Neuronal stem cell (in vitro differentiated cells): Measurements from ENCODE around the gene CXCL5.

Experiments used
- DNase-seq: peaks from one replicate; pipeline ENCODE4 v3.0.0-alpha.2; 2013; ENCODE audit warnings: low spot score
- H2AFZ ChIP-seq: one replicate; pipeline ENCODE4 v1.6.1; 2013; ENCODE audit warnings: mild to moderate bottlenecking, low read length, inconsistent platforms
- H2AK5ac ChIP-seq: 2 replicates; pipeline ENCODE4 v1.6.1; 2013; ENCODE audit warnings: low read depth, mild to moderate bottlenecking, inconsistent platforms, low read length, moderate library complexity, mixed read lengths
- H2BK120ac ChIP-seq: 2 replicates; pipeline ENCODE4 v1.6.1; 2013; ENCODE audit warnings: low read depth, mild to moderate bottlenecking, inconsistent platforms, low read length, moderate library complexity, mixed read lengths
- H2BK12ac ChIP-seq: one replicate; pipeline ENCODE4 v1.6.1; 2013; ENCODE audit warnings: low read length, inconsistent platforms
- H2BK15ac ChIP-seq: 2 replicates; pipeline ENCODE4 v1.6.1; 2013; ENCODE audit warnings: mild to moderate bottlenecking, low read length, inconsistent platforms, mixed read lengths
- H2BK5ac ChIP-seq: one replicate; pipeline ENCODE4 v1.6.1; 2013; ENCODE audit warnings: inconsistent platforms, mild to moderate bottlenecking, low read length, moderate library complexity
- H3K14ac ChIP-seq: one replicate; pipeline ENCODE4 v1.6.1; 2013; ENCODE audit warnings: low read length, inconsistent platforms
- H3K18ac ChIP-seq: 2 replicates; pipeline ENCODE4 v1.6.1; 2013; ENCODE audit warnings: low read length, inconsistent platforms
- H3K23ac ChIP-seq: 2 replicates; pipeline ENCODE4 v1.6.1; 2013; ENCODE audit warnings: low read depth, mild to moderate bottlenecking, mixed read lengths, low read length, inconsistent platforms; ENCODE audit not compliant: poor library complexity
- H3K27ac ChIP-seq: replicated peaks from 3 replicates; pipeline ENCODE4 v1.5.1; 2013; ENCODE audit warnings: low read length, inconsistent platforms
- H3K27me3 ChIP-seq, 3 experiments: 2 replicates each; pipeline ENCODE4 v1.6.1; 2013; ENCODE audit warnings: low read length in 3 of 3, mild to moderate bottlenecking in 2 of 3, inconsistent platforms in 1 of 3, low read depth in 1 of 3, mixed read lengths in 1 of 3, moderate library complexity in 1 of 3; ENCODE audit not compliant: control insufficient read depth in 3 of 3, insufficient read depth in 3 of 3
- H3K36me3 ChIP-seq, 2 donors: replicated peaks in 1 of 2; 2 replicates each; pipeline ENCODE4 v1.6.1; 2013; ENCODE audit warnings: low read length in 2 of 2; ENCODE audit not compliant: control insufficient read depth in 2 of 2, insufficient read depth in 2 of 2
- H3K4ac ChIP-seq: 2 replicates; pipeline ENCODE4 v1.6.1; 2013; ENCODE audit warnings: inconsistent platforms, mild to moderate bottlenecking, low read length, moderate library complexity
- H3K4me1 ChIP-seq, 2 donors: 1 replicate in 1 of 2; 2 replicates in 1 of 2; pipeline ENCODE4 v1.6.1; 2013; ENCODE audit warnings: low read length in 2 of 2, low read depth in 1 of 2; ENCODE audit not compliant: control insufficient read depth in 2 of 2, insufficient read depth in 1 of 2
- H3K4me2 ChIP-seq: one replicate; pipeline ENCODE4 v1.6.1; 2013; ENCODE audit warnings: mild to moderate bottlenecking, low read length, inconsistent platforms; ENCODE audit not compliant: insufficient read depth, poor library complexity, severe bottlenecking
- H3K4me3 ChIP-seq, 2 donors: 2 replicates each; pipeline ENCODE4 v1.5.1; 2013; ENCODE audit warnings: low read length in 2 of 2, mild to moderate bottlenecking in 2 of 2, inconsistent platforms in 1 of 2, moderate library complexity in 1 of 2
- H3K79me1 ChIP-seq: one replicate; pipeline ENCODE4 v1.6.1; 2013; ENCODE audit warnings: low read depth, mild to moderate bottlenecking, inconsistent platforms, low read length, moderate library complexity
- H3K9ac ChIP-seq: one replicate; pipeline ENCODE4 v1.6.1; 2013; ENCODE audit warnings: mild to moderate bottlenecking, low read depth, low read length, inconsistent platforms; ENCODE audit not compliant: poor library complexity
- H3K9me3 ChIP-seq, 2 donors: replicated peaks in 1 of 2; 2 replicates each; pipeline versions ENCODE3 to v1.6.1; 2013; ENCODE audit warnings: low read length in 2 of 2, mild to moderate bottlenecking in 2 of 2, inconsistent platforms in 1 of 2, low read depth in 1 of 2, mixed read lengths in 1 of 2, moderate library complexity in 1 of 2; ENCODE audit not compliant: control insufficient read depth in 2 of 2, insufficient read depth in 1 of 2
- H4K8ac ChIP-seq: one replicate; pipeline ENCODE4 v1.6.1; 2013; ENCODE audit warnings: low read depth, mild to moderate bottlenecking, inconsistent platforms, low read length, moderate library complexity
- H4K91ac ChIP-seq: one replicate; pipeline ENCODE4 v1.6.1; 2013; ENCODE audit warnings: low read length, low read depth, mild to moderate bottlenecking, inconsistent platforms; ENCODE audit not compliant: poor library complexity
- WGBS, 2 donors: extraction: QIAGEN DNeasy Blood & Tissue Kit; methylation state at CpG; one replicate each; pipeline ENCODE4 v1.1.7; 2013; ENCODE audit warnings: missing lambda C conversion rate in 2 of 2, mixed read lengths in 1 of 2; ENCODE audit not compliant: insufficient read length in 2 of 2, insufficient replicate concordance in 1 of 2; ENCODE audit errors: extremely low coverage in 2 of 2; 5-methylcytosine and 5-hydroxymethylcytosine counted together

CXCL5 gene

DNA sequence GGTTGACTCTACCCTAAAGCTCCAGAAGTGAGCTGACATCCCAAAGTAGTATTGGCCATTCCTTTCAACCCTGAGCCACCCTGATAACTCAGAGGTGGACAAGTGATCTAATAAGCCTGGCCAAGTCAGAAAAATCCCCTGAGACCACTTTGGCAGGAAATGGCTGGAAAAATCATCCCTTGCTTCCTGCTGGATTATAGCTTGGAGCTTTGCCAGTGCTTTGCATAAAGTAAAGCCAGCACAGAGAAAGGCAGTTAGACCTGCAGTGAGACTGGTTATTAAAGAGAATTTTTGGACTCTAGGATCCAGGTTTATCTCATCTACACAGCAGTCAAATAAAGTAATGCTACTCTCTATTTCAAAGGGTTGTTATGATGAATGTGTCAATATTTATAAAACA lies 33.6 kb upstream of the CXCL5 start:
- H2BK15ac ChIP-seq, result no peak overlapping the region

DNA sequence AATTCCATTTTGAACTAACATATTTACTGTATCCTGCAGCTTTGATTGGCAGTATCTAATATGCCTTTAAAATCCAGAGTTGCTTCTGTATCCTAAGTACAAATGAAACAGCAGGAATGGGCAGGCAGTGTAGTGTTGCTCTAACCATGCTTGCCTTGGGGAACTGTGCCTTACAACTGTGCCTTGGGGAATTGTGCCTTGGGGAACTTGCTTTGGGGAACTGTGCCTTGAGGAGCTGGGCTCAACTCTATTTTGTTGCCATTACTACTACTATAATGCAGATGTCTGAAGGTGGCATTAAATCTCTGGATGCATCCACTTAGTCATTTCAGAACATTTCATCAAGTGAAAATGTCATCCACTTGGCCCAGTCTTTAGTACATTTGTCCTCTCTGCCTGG lies 33.1 kb upstream of the CXCL5 start:
- H2BK15ac ChIP-seq, result no peak overlapping the region
- no peak overlapping the region for H3K4ac ChIP-seq

More for the DNA sequence above, 33.6 kb upstream of the CXCL5 start:
- Histone ChIP-seq H2AFZ (no peak overlapping the region), H3K79me1 (no peaks in the 10 kb centered on the region), H2BK5ac (no peak overlapping the region), H3K9me3 (no peaks in the 10 kb centered on the region), H3K9ac (no peak overlapping the region), H4K8ac (no peak overlapping the region), H2BK120ac (no peak overlapping the region), H3K23ac (no peak overlapping the region), H3K4me1 (peaks cover under 1% of the 10 kb centered on the region in 2 donors), H3K36me3 (no peaks in the 10 kb centered on the region), H2AK5ac (no peak overlapping the region), H3K27ac (no peak overlapping the region), H2BK12ac (no peak overlapping the region), H3K14ac (no peak overlapping the region), H3K4ac (no peak overlapping the region), H3K18ac (no peak overlapping the region), H3K27me3 (peaks cover 0 to 3% (median 0%) of the 10 kb centered on the region in 3 experiments), H4K91ac (no peak overlapping the region), H3K4me2 (no peak overlapping the region), H3K4me3 (no peak overlapping the region)
- DNase-seq, result no peak

DNA sequence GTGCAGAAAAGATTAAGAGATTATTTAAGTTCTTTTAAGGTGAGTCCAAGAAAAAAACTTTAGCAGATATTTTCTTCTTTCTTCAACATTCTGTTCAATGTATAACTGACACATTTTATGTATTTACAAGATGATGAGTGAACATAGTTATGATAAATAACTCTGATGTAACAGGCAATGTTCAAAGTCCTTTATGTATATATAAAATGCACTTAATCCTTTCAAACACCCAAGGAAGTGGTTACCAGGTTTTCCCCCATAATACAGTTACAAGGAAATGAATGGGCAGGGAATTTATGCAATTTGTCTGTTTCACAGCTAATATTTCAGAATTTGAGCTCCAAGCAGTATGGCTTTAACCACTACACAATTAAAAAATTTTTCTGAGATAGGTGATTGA lies 31.8 kb upstream of the CXCL5 start:
- Histone ChIP-seq H3K4me3 (no peak overlapping the region), H2BK120ac (no peak overlapping the region), H2BK12ac (no peak overlapping the region), H3K9me3 (no peaks in the 10 kb centered on the region), H2BK5ac (no peak overlapping the region), H3K4me2 (no peak overlapping the region), H2AFZ (no peak overlapping the region), H4K91ac (no peak overlapping the region), H3K4ac (no peak overlapping the region), H3K14ac (no peak overlapping the region), H3K79me1 (no peaks in the 10 kb centered on the region), H3K9ac (no peak overlapping the region), H3K23ac (no peak overlapping the region), H2BK15ac (no peak overlapping the region), H3K18ac (no peak overlapping the region), H4K8ac (no peak overlapping the region), H2AK5ac (no peak overlapping the region), H3K27ac (no peak overlapping the region), H3K36me3 (no peaks in the 10 kb centered on the region), H3K4me1 (no peaks in the 10 kb centered on the region), H3K27me3 (peaks cover 0 to 3% (median 0%) of the 10 kb centered on the region in 3 experiments)
- DNase-seq, result no peak

More for the DNA sequence above, 33.1 kb upstream of the CXCL5 start:
- H3K18ac ChIP-seq, result no peak overlapping the region
- H2AFZ ChIP-seq, result no peak overlapping the region
- H4K91ac ChIP-seq, result no peak overlapping the region
- H2BK12ac ChIP-seq, result no peak overlapping the region
- no peak overlapping the region for H2BK5ac ChIP-seq
- no peaks in the 10 kb centered on the region for H3K36me3 ChIP-seq
- H2BK120ac ChIP-seq, result no peak overlapping the region
- H2AK5ac ChIP-seq, result no peak overlapping the region
- H3K27ac ChIP-seq, result no peak overlapping the region
- DNase-seq, result no peak
- no peaks in the 10 kb centered on the region for H3K9me3 ChIP-seq
- H3K14ac ChIP-seq, result no peak overlapping the region
- H3K9ac ChIP-seq, result no peak overlapping the region
- H3K23ac ChIP-seq, result no peak overlapping the region
- H3K4me1 ChIP-seq, result no peaks in the 10 kb centered on the region
- no peaks in the 10 kb centered on the region for H3K79me1 ChIP-seq
- no peak overlapping the region for H4K8ac ChIP-seq
- no peak overlapping the region for H3K4me3 ChIP-seq
- peaks cover 0 to 3% (median 0%) of the 10 kb centered on the region in 3 experiments for H3K27me3 ChIP-seq
- no peak overlapping the region for H3K4me2 ChIP-seq

DNA sequence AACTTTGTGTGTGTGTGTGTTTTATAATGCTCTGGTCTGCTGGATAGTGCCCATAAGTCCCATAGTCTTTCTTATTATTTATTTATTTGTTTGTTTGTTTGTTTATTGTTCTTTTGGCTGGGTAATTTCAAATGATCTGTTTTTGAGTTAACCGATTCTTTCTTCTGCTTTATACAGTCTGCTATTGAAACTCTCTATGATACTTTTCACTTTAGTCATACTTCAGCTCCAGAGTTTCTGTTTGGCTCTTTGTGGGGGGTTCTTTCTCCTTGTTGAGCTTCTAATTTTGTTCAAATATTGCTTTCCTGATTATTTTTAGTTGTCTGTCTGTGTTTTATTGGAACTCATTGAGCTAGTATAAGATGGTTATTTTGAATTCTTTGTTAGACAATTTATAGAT lies 30.0 kb upstream of the CXCL5 start:
- H3K23ac ChIP-seq, result no peak overlapping the region
- no peaks in the 10 kb centered on the region for H3K79me1 ChIP-seq
- no peak overlapping the region for H3K4me3 ChIP-seq
- H3K14ac ChIP-seq, result no peak overlapping the region
- no peak overlapping the region for H2BK12ac ChIP-seq
- H3K27me3 ChIP-seq, result peaks cover 0 to 3% (median 0%) of the 10 kb centered on the region in 3 experiments
- no CpG with 5 or more reads among the region's 1 CpG for WGBS, 2 donors
- no peak overlapping the region for H4K91ac ChIP-seq
- no peaks in the 10 kb centered on the region for H3K36me3 ChIP-seq
- H3K4me1 ChIP-seq, result no peaks in the 10 kb centered on the region
- no peak overlapping the region for H3K4ac ChIP-seq
- no peak overlapping the region for H3K27ac ChIP-seq
- no peak overlapping the region for H3K4me2 ChIP-seq
- H2BK120ac ChIP-seq, result no peak overlapping the region
- no peak overlapping the region for H4K8ac ChIP-seq
- no peak overlapping the region for H3K18ac ChIP-seq
- no peaks in the 10 kb centered on the region for H3K9me3 ChIP-seq
- no peak overlapping the region for H2AK5ac ChIP-seq
- no peak for DNase-seq
- no peak overlapping the region for H2BK15ac ChIP-seq
- no peak overlapping the region for H2BK5ac ChIP-seq
- no peak overlapping the region for H3K9ac ChIP-seq
- no peak overlapping the region for H2AFZ ChIP-seq
